ENCODE data around the gene C9orf40.

The C9orf40 gene

DNA sequence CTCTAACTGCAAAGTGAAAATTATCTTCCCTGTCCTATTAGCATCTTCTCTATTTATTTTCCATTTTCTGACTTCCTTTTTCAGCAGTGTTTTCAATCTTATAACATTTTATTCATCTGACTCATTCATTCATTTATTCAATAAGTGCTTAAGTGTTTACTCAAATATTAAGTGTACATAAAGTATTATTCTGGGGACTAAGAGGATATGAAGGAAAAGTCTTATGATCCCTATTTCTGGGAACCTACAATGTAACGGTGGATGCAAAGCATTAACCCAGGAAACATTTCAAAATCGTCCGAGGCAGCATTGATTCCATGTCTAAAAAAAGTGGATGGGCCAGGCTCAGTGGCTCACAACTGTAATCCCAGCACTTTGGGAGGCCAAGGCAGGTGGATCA is 45.6 kb downstream of the C9orf40 start:
- no peaks in the 10 kb centered on the region for H3K4me1 Mint-ChIP-seq (ENCODE audit: low read depth)
- peaks cover 7% of the 10 kb centered on the region for H3K9me3 Mint-ChIP-seq
- intact Hi-C loops (cut with micrococcal nuclease): no loop called here
- H3K36me3 Mint-ChIP-seq (ENCODE audit: low read depth): no peaks in the 10 kb centered on the region
- no peak overlapping the region for H3K4me3 Mint-ChIP-seq
- no peaks in the 10 kb centered on the region for H3K27me3 Mint-ChIP-seq
- no peak overlapping the region for H3K27ac Mint-ChIP-seq

DNA sequence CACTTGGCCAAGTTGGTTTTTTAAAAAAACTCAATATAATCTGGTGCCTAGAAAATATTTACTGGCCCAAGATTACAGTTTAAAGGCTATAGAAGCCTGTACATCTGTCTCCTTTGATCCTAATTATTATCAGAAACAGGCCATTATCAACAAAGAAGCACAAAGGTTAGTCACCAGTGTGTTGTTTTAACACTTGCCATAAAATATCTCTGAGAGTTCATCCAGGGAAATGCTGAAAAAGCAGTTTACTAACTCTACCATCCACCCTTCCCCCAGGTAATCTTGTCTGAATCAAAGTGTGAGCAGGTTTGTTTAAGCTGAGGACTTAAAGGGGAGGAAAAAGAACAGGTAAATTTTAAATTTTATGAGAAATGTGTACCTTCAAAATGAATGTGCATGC is 51.7 kb downstream of the C9orf40 start:
- Mint-ChIP-seq H3K4me3 (no peak overlapping the region), H3K27ac (no peak overlapping the region), H3K9me3 (no peaks in the 10 kb centered on the region), H3K36me3 (ENCODE audit: low read depth) (no peaks in the 10 kb centered on the region), H3K4me1 (ENCODE audit: low read depth) (no peaks in the 10 kb centered on the region), H3K27me3 (no peaks in the 10 kb centered on the region)
- intact Hi-C loops (cut with micrococcal nuclease): no loop called here

All from dendritic cell treated with granulocyte-macrophage colony-stimulating factor and Interleukin-4, amounts not matched to agents 40 ng/mL and 50 ng/mL, for 4 days (primary cell).